HG03571 (cell line): ENCODE results near the gene MMP24.

Source experiments
- ATAC-seq: cut with Tn5 transposase; IDR thresholded peaks from one replicate; pipeline ENCODE4 v1.9.1; 2021; ENCODE audit not compliant: unreplicated experiment

MMP24 gene

DNA sequence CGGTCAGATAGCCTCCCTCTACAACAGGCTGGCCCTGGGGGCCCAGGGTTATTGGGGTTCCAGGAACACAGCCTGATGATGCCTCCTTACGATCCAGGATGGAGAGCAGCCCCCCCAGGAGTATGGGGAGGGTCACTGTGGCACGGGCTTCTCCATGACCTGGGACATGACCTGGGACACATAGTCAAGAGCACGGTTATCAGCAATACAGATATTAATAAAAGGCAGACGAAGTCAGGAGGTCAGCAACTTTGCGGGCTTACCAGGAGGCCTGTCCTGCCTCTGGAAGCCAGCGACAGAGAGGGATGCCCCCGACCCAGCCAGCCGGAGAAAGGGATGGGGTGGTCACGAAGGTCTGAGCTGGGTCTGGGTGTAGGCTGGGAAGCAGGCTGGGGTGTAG is 50.6 kb downstream of the MMP24 start:
- ATAC-seq: no peak

- ATAC-seq: peak; percentile 72
These were observed 51.3 kb downstream of the MMP24 start, which contains the start of gene MMP24OS for GRCh38 chr20:35277531-35278395. Gene MMP24OS (minus strand): TSS chr20:35278122. CDS start chr20:35277929, 193 bp downstream.

GRCh38 chr20:35279040-35279439 is 52.5 kb downstream of the MMP24 start:
- no peak for ATAC-seq

DNA sequence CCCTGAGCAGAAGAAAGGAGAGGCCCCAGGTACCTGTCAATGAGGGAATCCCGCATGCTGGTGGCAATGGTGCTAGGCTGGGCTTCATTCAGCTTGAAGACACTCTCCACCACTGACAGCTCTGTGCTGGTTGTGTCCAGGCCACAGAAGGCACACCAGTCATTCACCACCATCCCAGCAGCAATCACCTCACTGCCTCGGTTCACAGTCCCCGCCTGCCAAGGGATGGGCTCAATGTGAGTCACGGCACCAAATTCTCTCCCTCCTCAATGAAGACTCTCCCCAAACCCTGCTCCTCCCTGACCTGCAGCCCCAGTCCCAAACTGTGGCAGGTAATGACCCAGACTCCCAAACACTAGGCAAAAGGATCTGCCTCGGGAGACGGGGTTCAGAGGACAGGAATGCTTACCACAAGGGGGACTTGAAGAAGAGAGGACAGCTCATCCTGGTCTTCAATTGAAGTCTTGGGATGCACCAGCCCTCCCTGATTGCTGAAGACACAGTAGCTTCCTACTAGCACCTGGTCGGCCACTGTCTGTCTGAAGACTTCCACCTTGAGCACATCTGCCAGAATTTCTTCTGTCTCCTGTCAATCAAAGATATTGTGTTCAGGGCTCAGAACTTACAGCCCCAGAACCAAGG is 53.2 kb downstream of the MMP24 start:
- ATAC-seq: no peak

DNA sequence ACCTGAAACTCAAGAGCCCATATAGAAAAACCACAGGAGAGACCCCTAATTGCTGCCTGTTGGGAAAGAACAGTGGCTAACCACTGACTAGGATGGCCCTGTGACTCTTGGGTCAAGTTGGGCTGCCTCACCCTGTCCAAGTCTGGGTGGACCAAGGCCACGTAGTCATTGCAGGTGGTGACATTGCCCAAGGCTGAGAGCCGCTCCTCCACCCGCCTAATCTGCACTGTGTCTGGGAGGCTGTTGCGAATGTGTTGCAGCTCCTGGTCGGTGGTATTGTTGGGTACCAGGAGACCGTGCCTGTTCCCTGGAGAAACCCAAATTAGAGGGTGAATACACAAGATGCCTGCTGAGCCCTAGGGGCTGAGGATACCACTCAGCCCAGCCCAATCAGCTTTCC is 54.0 kb downstream of the MMP24 start:
- no peak for ATAC-seq

GRCh38 chr20:35281506-35282101 is 55.1 kb downstream of the MMP24 start:
- ATAC-seq: no peak

GRCh38 chr20:35283441-35284266 is 57.2 kb downstream of the MMP24 start:
- no peak for ATAC-seq

DNA sequence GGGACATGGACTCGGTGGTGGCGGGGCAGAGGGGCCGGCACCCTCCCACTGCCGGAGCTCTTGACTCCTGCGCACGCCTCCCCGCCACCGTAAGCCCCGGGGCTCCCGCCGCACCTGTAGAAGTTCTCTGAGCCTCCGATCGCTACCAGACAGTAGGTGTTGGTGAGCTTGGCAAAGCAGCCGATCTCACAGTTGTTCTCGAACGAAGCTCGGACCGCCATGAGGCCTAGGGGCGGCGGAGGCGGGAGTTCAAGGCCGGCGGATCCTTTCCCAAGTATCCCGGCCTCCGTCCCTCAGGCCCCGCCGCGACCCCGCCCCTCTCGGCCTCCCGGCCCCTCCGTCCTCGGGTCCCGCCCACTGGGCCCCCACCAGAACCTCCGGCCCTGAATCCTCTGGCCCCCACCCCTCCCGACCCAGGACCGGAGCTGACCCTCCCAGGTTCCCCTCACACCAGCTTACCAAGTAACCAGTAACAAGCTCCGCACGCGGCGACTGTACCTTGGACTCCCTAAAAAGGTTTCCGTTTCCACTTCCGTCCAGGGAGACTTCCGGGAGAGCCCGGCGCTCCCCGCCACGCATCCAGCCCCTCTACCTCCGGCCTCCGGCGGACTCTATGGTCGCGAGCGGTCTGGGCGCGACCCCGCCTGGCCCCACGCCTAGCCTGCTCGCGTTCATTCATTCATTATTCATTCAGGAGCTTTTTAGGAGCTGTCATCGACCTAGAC is 57.9 kb downstream of the MMP24 start, which contains the start of gene EIF6:
Gene EIF6 (minus strand): TSS at position 506 of the 725 bp plus-strand sequence. CDS start 285 bp downstream, at position 221.
- ATAC-seq: peak; percentile 72

DNA sequence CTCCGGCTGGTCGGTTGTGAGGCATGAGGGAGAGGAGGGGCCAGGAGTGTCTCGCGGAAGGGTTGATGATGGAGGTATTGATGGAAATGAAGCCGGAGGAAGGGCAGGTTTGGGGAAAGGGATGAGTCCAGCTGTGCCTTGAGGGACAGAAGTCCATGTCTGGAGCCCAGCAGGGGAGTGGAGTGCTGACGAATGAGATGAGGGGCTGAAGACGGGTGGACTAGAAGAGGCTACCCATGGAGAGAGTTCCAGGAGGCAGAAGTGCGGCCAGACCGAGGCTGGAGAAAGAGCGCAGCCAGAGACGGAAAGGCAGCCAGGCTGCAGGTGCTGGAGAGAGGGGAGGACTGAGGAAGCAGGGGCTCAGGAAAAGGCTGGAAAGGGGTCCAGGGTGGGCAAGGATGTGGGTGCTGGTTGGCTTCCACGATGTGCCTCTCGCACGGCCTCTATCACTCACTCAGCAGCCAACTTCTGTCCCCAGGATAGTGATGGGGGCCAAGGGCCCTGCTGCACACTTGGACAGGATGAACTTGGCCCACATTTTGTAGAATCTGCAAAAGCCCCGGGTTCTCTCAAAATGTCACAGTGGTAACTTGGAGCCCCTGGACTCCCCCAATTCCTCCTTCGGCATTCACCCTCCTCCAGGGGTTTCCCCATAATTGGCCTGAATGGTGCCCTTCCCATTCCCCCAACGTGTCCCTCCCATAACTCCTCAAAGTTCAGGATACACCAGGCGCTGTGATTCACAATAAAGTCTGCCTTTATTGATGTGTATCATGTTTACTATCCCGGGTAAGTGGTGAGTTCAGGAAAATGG is 58.7 kb downstream of the MMP24 start:
- ATAC-seq: no peak

GRCh38 chr20:35285806-35286076 is 59.3 kb downstream of the MMP24 start:
- ATAC-seq: no peak

DNA sequence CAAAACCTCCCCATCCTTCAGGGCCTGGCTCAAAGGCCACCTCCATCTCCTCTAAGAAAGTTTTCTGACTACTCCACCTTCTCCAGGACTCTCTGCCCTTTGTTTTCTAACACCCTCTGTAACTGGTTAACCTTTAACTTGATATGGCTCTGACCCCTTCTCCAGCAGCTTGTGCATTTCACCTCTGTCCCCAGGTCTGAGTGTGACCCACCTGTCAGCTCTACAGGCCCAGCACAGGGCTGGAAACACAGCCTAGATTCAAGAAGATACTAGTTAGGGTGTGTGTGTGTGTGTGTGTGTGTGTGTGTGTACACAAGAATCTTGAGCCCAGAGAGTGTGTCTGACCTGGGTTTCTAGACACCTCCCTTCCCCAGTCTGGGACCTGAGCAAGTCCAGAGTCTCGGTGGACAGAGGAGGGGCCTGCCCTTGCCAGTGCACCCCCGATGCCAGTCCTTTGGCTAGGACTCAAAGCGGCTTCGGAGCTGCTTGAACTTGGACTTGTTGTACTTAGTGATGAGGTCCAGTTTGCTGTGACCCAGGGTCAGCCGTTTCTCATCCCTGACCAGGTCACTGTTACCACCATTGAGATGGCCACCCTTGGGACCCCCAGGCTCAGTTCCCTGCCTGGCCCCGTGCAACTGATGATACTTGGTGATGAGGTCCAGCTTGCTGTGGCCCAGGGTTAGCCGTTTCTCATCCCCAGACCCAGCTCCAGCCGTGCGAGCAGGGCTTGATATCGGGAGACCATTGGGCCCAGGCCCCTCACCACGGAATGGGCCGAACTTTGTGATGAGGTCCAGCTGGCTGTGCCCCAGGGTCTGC is 59.8 kb downstream of the MMP24 start:
- ATAC-seq: no peak

- no peak for ATAC-seq
These were observed 60.5 kb downstream of the MMP24 start for GRCh38 chr20:35286899-35287508.

- ATAC-seq: no peak
These were observed 61.2 kb downstream of the MMP24 start for GRCh38 chr20:35287509-35288324.

DNA sequence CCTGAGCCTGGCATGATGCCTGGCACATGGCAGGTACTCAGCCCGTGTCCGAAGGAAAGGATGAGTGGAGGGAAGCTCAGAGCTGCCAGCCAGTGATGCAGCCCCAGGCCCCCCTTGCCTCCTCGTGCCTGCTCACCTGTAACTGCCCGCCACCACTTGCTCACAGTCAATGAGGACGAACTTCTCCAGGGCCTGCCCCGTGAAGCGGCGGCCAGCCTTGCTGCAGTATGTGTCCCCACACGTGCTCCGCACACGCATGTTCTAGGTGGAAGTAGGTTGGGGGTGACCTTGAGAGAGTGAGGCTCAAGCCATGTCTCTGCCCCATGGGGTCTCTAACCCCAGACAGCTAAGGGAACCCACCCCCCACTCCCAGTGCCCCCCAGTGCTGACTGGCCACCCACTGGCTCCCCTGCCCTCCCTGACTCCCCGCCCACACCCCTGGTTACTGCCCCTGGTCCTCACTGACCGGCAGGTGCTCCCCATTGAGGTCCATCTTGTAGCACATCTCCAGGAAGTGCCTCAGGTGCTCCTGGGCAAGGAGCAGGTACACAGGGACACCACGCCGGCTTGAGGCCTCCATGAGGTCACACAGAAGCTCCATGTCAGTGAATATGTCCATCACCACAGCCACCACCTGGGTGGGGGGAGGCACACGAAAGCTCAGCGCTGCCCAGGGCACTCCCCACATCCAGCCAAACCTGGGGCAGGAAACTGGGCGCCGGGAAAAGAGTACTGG is 62.0 kb downstream of the MMP24 start:
- ATAC-seq: no peak

DNA sequence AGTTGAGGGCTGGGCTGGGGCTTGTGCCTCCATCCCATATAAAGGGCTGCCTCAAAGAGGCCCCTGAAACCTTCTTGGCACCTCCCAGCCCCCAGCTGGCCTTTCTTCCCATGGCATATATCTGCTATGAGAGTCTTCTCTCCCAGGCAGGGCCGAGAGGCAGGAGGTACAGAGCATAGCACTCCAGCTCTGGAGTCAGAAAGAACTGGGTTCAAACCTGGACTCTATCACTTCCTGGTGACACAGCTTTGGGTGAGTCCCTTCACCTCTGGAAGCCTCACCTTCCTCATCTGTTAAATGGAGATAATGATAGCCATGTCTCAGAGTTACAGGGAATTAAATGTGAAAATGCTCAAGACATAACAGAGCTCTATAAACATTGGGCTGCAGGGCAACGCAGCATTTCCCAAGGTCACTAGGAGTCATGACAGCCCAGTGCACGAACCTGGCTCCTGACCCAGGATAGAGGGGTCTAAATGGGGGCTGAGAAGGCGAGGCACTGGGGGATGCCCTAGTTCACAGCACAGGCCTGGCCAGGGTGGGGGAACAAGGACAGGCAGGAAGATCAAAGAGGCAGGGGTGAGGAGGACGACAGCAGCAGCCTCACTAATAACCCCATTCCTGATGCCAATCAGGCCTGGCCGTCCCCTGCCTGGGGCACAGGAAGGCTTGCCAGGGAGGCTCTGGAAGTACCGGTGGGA is 63.8 kb downstream of the MMP24 start:
- no peak for ATAC-seq

DNA sequence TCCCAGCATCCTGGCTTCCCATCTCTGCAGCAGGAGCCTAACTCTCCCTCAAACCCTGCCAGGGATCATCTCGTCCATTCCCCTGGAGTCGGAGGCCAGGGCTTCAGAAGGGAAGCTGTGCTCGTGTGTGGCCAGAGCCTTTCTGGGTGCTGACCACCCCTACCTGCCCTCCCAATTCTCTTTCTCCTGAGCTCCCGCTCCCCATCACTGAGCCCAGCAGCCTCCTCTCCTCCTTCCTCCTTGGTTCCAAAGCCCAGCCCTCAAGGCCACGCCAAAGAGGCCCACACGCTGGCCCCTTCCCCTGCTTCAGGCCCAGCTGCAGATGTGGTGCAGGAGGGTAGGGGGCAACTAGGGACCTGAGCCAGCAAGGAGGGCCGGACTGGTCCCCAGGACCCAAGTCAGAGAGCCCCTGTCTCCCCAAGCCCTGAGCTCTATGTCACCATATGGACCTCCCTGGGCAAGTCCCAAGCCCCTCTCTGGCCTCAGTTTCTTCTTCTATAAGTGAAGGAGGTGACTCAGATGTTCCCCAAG is 64.5 kb downstream of the MMP24 start:
- ATAC-seq: no peak
